Stimulated activated CD8-positive, alpha-beta memory T cell treated with anti-CD3 and anti-CD28 coated beads, Interleukin-4, amount 100 ng/mL, for 48 hours (primary cell): ENCODE measurements around the gene TMCC3.
"Not testable (repeated sequence)": the region's sequence is repeated elsewhere in the genome, so short reads cannot be mapped to it uniquely, and the experiment has no call there.

ENCODE experiments used
- DNase-seq: peaks from one replicate; pipeline ENCODE4 v3.0.0-alpha.2; 2020

Gene TMCC3

DNA sequence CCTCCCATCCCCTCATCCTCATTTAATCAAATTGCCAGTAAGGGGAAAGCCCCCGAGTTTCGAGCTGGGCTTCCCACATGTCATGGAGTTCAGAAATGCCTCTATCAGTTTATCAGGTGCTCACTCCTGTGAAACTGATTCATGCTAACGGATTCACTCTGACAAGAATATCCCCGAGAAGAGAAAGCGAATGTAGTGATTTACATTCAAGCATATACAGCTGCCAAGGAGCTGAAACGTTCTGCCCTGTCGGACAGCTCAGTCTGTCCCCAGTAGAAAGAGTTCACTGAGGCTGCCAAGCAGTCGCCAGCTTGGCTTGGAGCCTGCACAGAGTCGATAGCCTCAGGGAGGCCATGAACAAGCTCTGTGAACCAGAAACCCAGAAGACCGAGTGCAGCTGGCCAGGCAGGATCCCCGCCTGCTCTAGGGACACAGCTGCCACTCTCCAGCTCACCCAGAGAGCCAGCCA, 88.4 kb downstream of the TMCC3 start:
- DNase-seq: no peak

DNA sequence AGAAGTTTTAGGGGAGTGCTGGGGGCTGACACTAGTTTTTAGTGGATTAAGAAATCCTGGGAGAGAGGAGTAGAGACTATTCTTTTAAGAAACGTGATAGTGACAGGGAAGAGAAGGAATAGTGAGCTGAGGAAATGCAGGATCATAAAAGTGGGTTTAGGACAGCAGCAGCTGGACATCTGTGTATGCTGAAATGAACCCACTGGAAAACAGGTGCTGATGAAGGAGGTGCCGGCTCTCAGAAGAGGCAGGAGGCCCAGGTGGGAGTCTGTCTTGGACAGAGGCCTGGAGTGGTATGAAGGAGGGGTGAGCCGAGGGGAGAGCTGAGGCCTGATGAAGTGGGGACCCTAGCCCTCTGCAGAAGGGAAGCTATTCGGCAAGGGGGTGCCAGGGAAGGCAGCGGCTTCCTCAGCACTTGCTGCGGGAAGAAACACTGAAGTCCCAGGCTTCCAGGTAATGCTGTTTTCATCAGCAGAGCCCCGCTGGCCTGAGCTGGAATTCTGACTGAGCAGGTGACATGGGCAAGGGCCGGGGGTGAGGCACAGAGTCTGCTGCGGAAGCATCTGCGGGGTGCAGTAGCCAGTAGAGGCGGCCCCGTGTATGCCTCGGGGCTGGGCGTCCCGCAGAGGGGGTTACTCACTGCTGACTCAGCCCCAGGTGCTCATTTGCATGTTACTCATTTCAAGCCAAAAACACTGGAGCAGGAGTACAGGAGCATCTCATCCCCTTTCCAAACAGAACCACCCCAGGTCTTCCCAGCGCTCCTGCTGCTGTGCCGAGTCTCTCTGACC, 89.7 kb downstream of the TMCC3 start:
- DNase-seq: peak; percentile 48

- no peak for DNase-seq
Observed at GRCh38 chr12:94558612-94559011, 91.7 kb downstream of the TMCC3 start.

GRCh38 chr12:94557746-94558295, 92.5 kb downstream of the TMCC3 start:
- DNase-seq: no peak

- DNase-seq: no peak
Observed at GRCh38 chr12:94555687-94556086, 94.7 kb downstream of the TMCC3 start.

DNA sequence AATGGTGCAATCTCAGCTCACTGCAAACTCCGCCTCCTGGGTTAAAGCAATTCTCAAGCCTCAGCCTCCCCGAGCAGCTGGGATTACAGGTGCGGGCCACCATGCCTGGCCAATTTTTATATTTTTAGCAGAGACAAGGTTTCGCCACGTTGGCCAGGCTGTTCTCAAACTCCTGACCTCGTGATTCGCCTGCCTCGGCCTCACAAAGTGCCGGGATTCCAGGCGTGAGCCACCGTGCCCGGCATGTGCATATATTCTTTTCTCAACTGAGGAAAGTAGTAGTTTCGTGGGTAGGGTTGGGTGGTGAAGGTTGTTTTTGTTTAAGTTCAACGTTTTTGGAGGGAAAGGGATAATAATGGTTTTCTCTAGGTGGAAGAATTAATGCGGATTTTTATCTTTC, 96.5 kb downstream of the TMCC3 start:
- DNase-seq: no peak

DNA sequence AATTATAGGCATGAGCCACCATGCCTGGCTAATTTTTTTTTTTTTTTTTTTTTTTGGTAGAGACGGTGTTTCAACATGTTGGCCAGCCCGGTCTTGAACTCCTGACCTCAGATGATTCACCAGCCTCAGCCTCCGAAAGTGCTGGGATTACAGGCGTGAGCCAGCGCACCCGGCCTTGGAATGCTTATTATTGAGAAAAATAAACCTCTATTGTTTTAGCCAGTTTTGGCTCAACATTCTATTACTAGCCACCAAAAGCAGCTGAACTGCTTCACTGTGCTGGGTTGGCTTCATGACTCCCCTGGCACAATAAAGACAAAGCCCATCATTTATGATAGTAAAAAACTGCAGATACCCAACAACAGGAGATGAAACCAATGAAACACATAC, 97.2 kb downstream of the TMCC3 start:
- no peak for DNase-seq

- no peak for DNase-seq
Observed at GRCh38 chr12:94551810-94552209, 98.5 kb downstream of the TMCC3 start.

- DNase-seq: no peak
Observed at GRCh38 chr12:94550964-94551363, 99.4 kb downstream of the TMCC3 start.

DNA sequence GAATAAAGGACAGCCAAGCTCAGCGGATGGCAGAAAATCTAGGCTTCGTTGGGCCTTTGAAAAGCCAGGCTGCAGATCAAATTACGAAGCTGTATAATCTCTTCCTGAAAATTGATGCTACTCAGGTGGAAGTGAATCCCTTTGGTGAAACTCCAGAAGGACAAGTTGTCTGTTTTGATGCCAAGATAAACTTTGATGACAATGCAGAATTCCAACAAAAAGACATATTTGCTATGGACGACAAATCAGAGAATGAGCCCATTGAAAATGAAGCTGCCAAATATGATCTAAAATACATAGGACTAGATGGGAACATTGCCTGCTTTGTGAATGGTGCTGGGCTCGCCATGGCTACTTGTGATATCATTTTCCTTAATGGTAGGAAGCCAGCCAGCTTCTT, 101.5 kb downstream of the TMCC3 start:
- DNase-seq: not testable (repeated sequence)

GRCh38 chr12:94545935-94546771, 104.2 kb downstream of the TMCC3 start:
- DNase-seq: no peak

GRCh38 chr12:94544355-94544754, 106.0 kb downstream of the TMCC3 start:
- no peak for DNase-seq

GRCh38 chr12:94538318-94538717, 112.0 kb downstream of the TMCC3 start:
- DNase-seq: no peak

DNA sequence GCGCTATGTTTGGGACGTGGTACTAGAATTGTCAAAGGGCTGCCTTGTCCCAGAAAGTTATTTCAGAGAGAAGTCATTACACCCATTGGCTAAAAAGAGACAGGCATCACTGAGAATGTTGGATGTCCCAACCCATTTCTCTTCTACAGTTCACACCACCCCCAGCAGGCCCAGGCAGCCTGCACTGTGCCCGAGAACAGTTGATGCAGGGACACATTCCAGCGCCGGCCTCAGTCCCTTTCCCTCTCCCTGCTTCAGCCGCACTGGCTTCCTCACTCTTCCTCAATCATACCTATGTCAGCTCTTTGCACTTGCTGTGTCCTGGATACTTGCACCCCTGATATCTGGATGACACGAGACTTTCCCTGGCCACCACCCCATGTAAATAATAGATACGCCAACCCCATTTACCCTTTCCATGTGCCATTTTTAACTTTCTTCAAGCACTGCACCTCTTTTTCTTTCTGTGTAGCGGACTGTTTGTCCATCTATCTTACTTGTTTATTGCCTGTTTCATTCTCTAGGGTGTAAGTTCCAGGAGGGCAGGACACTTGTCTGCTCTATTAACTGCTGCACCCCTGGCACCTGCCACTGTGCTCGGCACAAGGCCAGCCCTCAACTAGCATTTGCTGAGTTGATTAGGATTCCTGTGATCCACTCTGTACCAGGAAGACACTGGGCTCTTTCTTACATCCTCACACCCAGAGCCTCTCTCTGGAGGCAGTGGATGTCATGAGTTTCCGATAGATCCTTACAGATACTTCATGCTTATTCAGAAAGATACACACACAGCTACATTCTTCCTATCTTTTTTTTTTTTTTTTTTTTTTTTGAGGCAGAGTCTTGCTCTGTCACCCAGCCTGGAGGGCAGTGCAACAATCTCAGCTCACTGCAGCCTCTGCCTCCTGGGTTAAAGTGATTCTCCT, 114.1 kb downstream of the TMCC3 start:
- DNase-seq: no peak

GRCh38 chr12:94535510-94535921, 114.8 kb downstream of the TMCC3 start:
- no peak for DNase-seq

GRCh38 chr12:94534774-94535509, 115.4 kb downstream of the TMCC3 start:
- DNase-seq: no peak

DNA sequence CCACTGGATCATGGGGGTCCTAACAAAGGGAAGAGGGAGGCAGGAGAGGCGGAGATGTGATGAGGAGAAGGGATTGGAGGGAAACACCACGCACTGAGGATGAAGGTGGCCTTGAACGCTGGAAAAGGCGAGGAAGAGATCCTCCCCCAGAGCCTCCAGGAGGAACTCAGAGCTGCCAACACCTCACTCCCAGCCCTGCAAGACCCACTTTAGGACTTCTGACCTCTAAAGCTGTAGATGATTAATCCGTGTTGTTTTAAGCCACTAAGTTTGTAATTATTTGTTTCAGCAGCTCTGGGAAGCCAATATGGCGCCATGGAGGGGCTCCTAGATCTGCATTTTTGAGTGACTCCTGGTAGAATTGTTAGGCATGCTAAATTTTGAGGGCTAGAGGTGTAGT, 116.1 kb downstream of the TMCC3 start:
- DNase-seq: no peak

- peak; percentile 84 for DNase-seq
Observed at GRCh38 chr12:94532490-94533422, 117.6 kb downstream of the TMCC3 start.

GRCh38 chr12:94531196-94531720, 119.1 kb downstream of the TMCC3 start:
- DNase-seq: no peak

GRCh38 chr12:94525951-94526350, 124.4 kb downstream of the TMCC3 start:
- DNase-seq: no peak
